OCI-LY3 (cell line): ENCODE data around the gene RBM33.

ENCODE experiments used
- H2AFZ ChIP-seq: fragments of 200-600, 300-600 bp; shearing (Covaris generic); 2 replicates; pipeline ENCODE4 v1.6.0; 2014; ENCODE audit warnings: antibody characterized with exemption, low read depth, low read length
- H3K27ac ChIP-seq: fragments of 200-600, 300-600 bp; sonication (generic); 2 replicates; pipeline ENCODE4 v1.5.1; 2014; ENCODE audit warnings: mild to moderate bottlenecking, low read length, moderate library complexity, mixed read lengths
- H3K27me3 ChIP-seq: fragments of 200-600, 300-600 bp; sonication (generic); 2 replicates; pipeline ENCODE4 v1.6.1; 2014; ENCODE audit warnings: low read depth, low read length, mixed read lengths
- H3K36me3 ChIP-seq: fragments of 200-600, 300-600 bp; sonication (generic); replicated peaks from 2 replicates; pipeline ENCODE3; 2014; ENCODE audit warnings: low read depth, low read length, mixed read lengths
- H3K4me1 ChIP-seq: fragments of 300-600, 200-600 bp; sonication (generic); 2 replicates; pipeline ENCODE4 v1.6.1; 2014; ENCODE audit warnings: low read length, mixed read lengths
- H3K4me2 ChIP-seq: fragments of 200-600, 300-600 bp; sonication (generic); 2 replicates; pipeline ENCODE4 v1.6.1; 2014; ENCODE audit warnings: low read length, mixed read lengths
- H3K4me3 ChIP-seq: fragments of 300-600, 200-600 bp; sonication (generic); 2 replicates; pipeline ENCODE4 v1.5.1; 2014; ENCODE audit warnings: antibody characterized with exemption, mild to moderate bottlenecking, low read length, moderate library complexity
- H3K79me2 ChIP-seq: fragments of 300-600, 200-600 bp; shearing (Covaris generic); 2 replicates; pipeline ENCODE4 v1.6.1; 2014; ENCODE audit warnings: mild to moderate bottlenecking, low read length, mixed read lengths
- H3K9ac ChIP-seq: fragments of 300-600, 200-600 bp; shearing (Covaris generic); 2 replicates; pipeline ENCODE4 v1.6.0; 2014; ENCODE audit warnings: mild to moderate bottlenecking, low read length, moderate library complexity
- H3K9me3 ChIP-seq: fragments of 200-600, 300-600 bp; shearing (Covaris generic); 2 replicates; pipeline ENCODE4 v1.6.1; 2014; ENCODE audit warnings: low read length, mixed read lengths; ENCODE audit not compliant: insufficient read depth
- H4K20me1 ChIP-seq: fragments of 200-600, 300-600 bp; sonication (generic); 2 replicates; pipeline ENCODE4 v1.6.1; 2016; ENCODE audit warnings: low read length, mixed read lengths; ENCODE audit not compliant: insufficient read depth
- CTCF ChIP-seq: fragments of 200-600, 300-600 bp; sonication (generic); IDR thresholded peaks from 2 replicates; pipeline ENCODE4 v1.5.1; 2014; ENCODE audit warnings: antibody characterized with exemption, low read length, low read depth
- EZH2phosphoT487 ChIP-seq: fragments of 200-600 bp; shearing (Covaris generic); IDR thresholded peaks from 2 replicates; pipeline ENCODE4 v1.6.1; 2018; ENCODE audit warnings: antibody characterized with exemption, mixed run types, low read depth

Gene RBM33

GRCh38 chr7:155644178-155644970 lies at the start of gene RBM33:
RBM33 (plus strand) TSS chr7:155644661; CDS start chr7:155644877, 216 bp downstream.
- Histone ChIP-seq H2AFZ (peak within 1 kb of the TSS; percentile 94), H3K27ac (peak within 1 kb of the TSS; percentile 86), H3K9me3 (peaks cover 7% of the 10 kb centered on the region), H3K36me3 (peaks cover 60% of the 10 kb centered on the region), H4K20me1 (peaks cover 23% of the 10 kb centered on the region), H3K27me3 (no peaks in the 10 kb centered on the region), H3K4me2 (peak within 1 kb of the TSS; percentile 87), H3K4me1 (peaks cover 15% of the 10 kb centered on the region; the same call in 1 of the 2 replicates), H3K9ac (peak within 1 kb of the TSS; percentile 96), H3K4me3 (peak within 1 kb of the TSS; percentile 94), H3K79me2 (peaks cover 60% of the 10 kb centered on the region)
- no peak for TF ChIP-seq EZH2phosphoT487
- no peak for TF ChIP-seq CTCF

GRCh38 chr7:155594961-155595366 lies 49.5 kb upstream of the RBM33 start:
- Histone ChIP-seq H3K4me3 (no peak overlapping the region), H3K27ac (no peak overlapping the region), H4K20me1 (no peaks in the 10 kb centered on the region), H2AFZ (no peak overlapping the region), H3K36me3 (no peaks in the 10 kb centered on the region), H3K4me1 (peaks cover 29% of the 10 kb centered on the region), H3K79me2 (no peaks in the 10 kb centered on the region), H3K9me3 (no peaks in the 10 kb centered on the region), H3K27me3 (peaks cover 13% of the 10 kb centered on the region), H3K4me2 (no peak overlapping the region), H3K9ac (no peak overlapping the region)
- no peak for TF ChIP-seq CTCF
- no peak for TF ChIP-seq EZH2phosphoT487

- H3K9me3 ChIP-seq, result no peaks in the 10 kb centered on the region
- TF ChIP-seq CTCF (no peak), EZH2phosphoT487 (no peak)
- no peak overlapping the region for H3K9ac ChIP-seq
- no peak overlapping the region for H3K27ac ChIP-seq
- no peak overlapping the region for H3K4me3 ChIP-seq
- no peaks in the 10 kb centered on the region for H3K36me3 ChIP-seq
- H3K27me3 ChIP-seq, result peaks cover 16% of the 10 kb centered on the region
- H4K20me1 ChIP-seq, result no peaks in the 10 kb centered on the region
- H2AFZ ChIP-seq, result no peak overlapping the region
- no peaks in the 10 kb centered on the region for H3K79me2 ChIP-seq
- H3K4me2 ChIP-seq, result no peak overlapping the region
- H3K4me1 ChIP-seq, result peaks cover 8% of the 10 kb centered on the region
Measured at GRCh38 chr7:155597753-155598140, 46.7 kb upstream of the RBM33 start.

DNA sequence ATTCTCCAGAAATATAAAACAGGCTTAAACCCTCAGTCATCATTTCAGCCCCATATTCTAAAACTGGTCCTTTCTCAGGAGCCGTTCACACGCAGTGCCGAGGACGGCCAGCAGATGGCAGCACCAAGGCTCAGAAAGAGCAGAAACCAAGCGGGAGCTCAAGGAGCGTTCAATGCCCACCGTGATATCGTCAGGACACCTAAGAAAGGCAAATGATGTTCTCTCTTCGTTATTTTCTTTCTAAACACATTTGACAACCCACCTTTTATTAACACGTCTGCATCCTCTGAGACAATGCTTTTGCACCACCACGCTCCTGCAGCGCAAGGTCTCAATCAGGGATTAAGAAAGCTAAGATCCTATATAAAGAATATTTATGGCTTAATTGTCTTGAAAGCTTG lies 45.7 kb upstream of the RBM33 start:
- H3K79me2 ChIP-seq, result no peaks in the 10 kb centered on the region
- H3K36me3 ChIP-seq, result no peaks in the 10 kb centered on the region
- H3K4me2 ChIP-seq, result peak overlapping the region; percentile 56
- H4K20me1 ChIP-seq, result no peaks in the 10 kb centered on the region
- no peak overlapping the region for H3K27ac ChIP-seq
- TF ChIP-seq CTCF (peak; percentile 97), EZH2phosphoT487 (no peak)
- H3K4me1 ChIP-seq, result peaks cover 8% of the 10 kb centered on the region
- H3K4me3 ChIP-seq, result 0 out of 2 replicates have a peak overlapping the region, but pooled peaks have one; percentile 21
- H3K9me3 ChIP-seq, result no peaks in the 10 kb centered on the region
- no peak overlapping the region for H3K9ac ChIP-seq
- no peak overlapping the region for H2AFZ ChIP-seq
- peaks cover 15% of the 10 kb centered on the region for H3K27me3 ChIP-seq
